Neural crest cell (in vitro differentiated cells): ENCODE data around the gene TMEM114. TPM values are rescaled to one million over a fixed set of nuclear protein-coding genes. Genes with fewer than 3 reads are reported as not detected.

ENCODE experiments used
- DNase-seq: peaks from one replicate; pipeline ENCODE4 v3.0.0; 2021; ENCODE audit warnings: low read depth, mixed read lengths, low spot score
- H3K27ac Mint-ChIP-seq: one replicate; pipeline ENCODE4 v1.8.0; 2021; ENCODE audit warnings: mild to moderate bottlenecking, mixed read lengths; ENCODE audit not compliant: unreplicated experiment
- H3K27me3 Mint-ChIP-seq: 2 replicates; pipeline ENCODE4 v1.8.0; 2021; ENCODE audit warnings: low read depth, mild to moderate bottlenecking, mixed read lengths
- H3K36me3 Mint-ChIP-seq: 2 replicates; pipeline ENCODE4 v1.8.0; 2021; ENCODE audit warnings: low read depth, mild to moderate bottlenecking, mixed read lengths
- H3K4me1 Mint-ChIP-seq: 2 replicates; pipeline ENCODE4 v1.8.0; 2021; ENCODE audit warnings: mixed read lengths
- H3K4me3 Mint-ChIP-seq: one replicate; pipeline ENCODE4 v1.8.0; 2021; ENCODE audit warnings: mild to moderate bottlenecking, mixed read lengths
- H3K9me3 Mint-ChIP-seq: 2 replicates; pipeline ENCODE4 v1.8.0; 2021; ENCODE audit warnings: mixed read lengths
- total RNA-seq: library from RNA; stranded (reverse); gene quantifications from 2 replicates; pipeline ENCODE4 v1.2.1, GENCODE V29; 2021
- TF ChIP-seq, protein P1 (sequence below): fragments of 200-600 bp; sonication (generic); conservative IDR thresholded peaks from 2 replicates; pipeline ENCODE4 v1.5.0; 2021; ENCODE audit warnings: antibody characterized with exemption, mild to moderate bottlenecking

The TMEM114 gene
- total RNA-seq, 1 donor from 2014 or later = not detected

DNA sequence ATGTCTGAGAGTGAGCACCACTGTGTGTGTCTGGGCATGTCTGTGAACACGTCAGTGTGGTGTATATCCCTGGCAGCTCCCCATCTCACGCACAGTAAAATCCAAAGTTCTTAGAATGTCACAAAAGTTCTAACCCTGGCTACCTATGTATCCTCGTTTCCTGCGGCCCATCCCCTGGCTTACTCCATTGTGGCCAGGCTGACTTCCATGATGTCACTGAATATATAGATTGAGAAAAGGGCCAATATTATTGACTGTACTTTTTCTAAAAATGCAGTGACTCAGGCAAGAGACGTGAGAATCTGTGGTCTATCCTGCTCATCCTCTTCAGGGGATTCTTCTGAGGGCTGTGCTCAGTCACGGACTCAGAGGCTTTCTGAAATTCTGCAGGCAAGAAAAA lies 30.2 kb upstream of the TMEM114 start:
- DNase-seq = no peak
- H3K27me3 Mint-ChIP-seq = peaks cover 17% of the 10 kb centered on the region
- no peak overlapping the region for H3K27ac Mint-ChIP-seq
- no peaks in the 10 kb centered on the region for H3K36me3 Mint-ChIP-seq
- no peaks in the 10 kb centered on the region for H3K9me3 Mint-ChIP-seq
- H3K4me3 Mint-ChIP-seq = peak overlapping the region; percentile 99
- TF ChIP-seq, protein P1, sequence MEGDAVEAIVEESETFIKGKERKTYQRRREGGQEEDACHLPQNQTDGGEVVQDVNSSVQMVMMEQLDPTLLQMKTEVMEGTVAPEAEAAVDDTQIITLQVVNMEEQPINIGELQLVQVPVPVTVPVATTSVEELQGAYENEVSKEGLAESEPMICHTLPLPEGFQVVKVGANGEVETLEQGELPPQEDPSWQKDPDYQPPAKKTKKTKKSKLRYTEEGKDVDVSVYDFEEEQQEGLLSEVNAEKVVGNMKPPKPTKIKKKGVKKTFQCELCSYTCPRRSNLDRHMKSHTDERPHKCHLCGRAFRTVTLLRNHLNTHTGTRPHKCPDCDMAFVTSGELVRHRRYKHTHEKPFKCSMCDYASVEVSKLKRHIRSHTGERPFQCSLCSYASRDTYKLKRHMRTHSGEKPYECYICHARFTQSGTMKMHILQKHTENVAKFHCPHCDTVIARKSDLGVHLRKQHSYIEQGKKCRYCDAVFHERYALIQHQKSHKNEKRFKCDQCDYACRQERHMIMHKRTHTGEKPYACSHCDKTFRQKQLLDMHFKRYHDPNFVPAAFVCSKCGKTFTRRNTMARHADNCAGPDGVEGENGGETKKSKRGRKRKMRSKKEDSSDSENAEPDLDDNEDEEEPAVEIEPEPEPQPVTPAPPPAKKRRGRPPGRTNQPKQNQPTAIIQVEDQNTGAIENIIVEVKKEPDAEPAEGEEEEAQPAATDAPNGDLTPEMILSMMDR = no peak
- H3K4me1 Mint-ChIP-seq = peaks cover 15% of the 10 kb centered on the region

GRCh38 chr16:8619671-8620370 lies 29.5 kb upstream of the TMEM114 start:
- TF ChIP-seq, protein P1 = no peak
- no peak for DNase-seq
- Mint-ChIP-seq H3K9me3 (no peaks in the 10 kb centered on the region), H3K36me3 (no peaks in the 10 kb centered on the region), H3K27me3 (peaks cover 22% of the 10 kb centered on the region), H3K4me3 (peak overlapping the region; percentile 99), H3K4me1 (peaks cover 15% of the 10 kb centered on the region), H3K27ac (no peak overlapping the region)

- Mint-ChIP-seq H3K4me3 (no peak overlapping the region), H3K9me3 (no peaks in the 10 kb centered on the region), H3K36me3 (no peaks in the 10 kb centered on the region), H3K27me3 (peaks cover 49% of the 10 kb centered on the region), H3K4me1 (no peaks in the 10 kb centered on the region), H3K27ac (no peak overlapping the region)
- no peak for DNase-seq
- TF ChIP-seq, protein P1 = no peak
Observed at GRCh38 chr16:8614435-8615029, 24.2 kb upstream of the TMEM114 start.

DNA sequence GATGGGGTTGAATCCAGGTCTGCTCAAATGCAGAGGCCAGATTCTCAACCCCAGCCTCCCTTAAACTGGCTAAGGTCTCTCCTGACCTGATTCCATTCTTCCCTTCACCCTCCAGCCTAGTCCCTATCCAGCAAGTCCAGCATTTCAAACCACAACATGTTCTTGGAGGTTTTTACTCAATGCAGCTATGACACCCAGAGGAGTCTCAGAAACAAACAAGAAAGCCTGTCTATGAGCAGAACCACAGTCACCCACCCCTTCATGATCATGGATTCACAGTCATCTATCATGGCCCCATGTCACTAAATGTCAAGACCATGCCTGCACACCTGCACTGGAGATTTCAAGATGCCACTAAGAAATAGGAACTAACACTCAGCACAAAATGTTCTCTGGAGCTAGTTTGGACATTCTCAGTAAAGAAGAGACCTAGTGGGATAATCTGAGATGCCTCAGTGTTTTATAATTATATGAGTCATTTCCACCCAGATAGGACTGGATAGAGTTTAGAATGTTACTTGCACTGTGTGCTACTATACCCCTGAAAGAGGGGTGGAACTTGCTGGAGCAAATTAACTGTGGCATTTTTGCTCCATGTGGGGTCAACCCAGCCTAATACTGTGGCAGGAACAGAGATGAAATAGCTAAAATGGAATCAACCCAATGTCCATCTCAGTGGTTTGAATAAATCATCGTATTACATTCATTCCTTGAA lies 21.7 kb upstream of the TMEM114 start:
- no peaks in the 10 kb centered on the region for H3K9me3 Mint-ChIP-seq
- no peak overlapping the region for H3K4me3 Mint-ChIP-seq
- peaks cover 60% of the 10 kb centered on the region for H3K27me3 Mint-ChIP-seq
- H3K4me1 Mint-ChIP-seq = no peaks in the 10 kb centered on the region
- H3K27ac Mint-ChIP-seq = no peak overlapping the region
- TF ChIP-seq, protein P1 = no peak
- DNase-seq = no peak
- H3K36me3 Mint-ChIP-seq = no peaks in the 10 kb centered on the region

DNA sequence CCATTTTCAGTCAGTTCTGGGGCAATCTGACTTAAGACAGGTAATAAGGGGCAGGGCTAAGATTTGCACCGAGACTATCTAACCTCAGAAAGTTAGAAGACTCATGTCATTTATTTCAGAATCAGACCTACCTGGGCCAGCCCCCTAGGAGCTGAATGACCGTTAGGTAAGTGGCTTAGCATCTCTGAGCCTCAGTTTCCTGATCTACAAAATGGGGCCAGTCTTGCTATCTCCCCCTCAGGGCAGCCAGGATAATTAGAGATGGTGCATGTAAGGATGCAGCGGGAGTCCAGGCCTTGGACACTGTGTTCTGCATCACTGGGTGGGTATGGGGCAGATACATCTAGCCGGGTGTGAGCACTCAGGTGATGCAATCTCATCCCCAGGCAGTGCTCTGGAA lies 20.8 kb upstream of the TMEM114 start:
- H3K27me3 Mint-ChIP-seq = peaks cover 61% of the 10 kb centered on the region
- no peaks in the 10 kb centered on the region for H3K36me3 Mint-ChIP-seq
- H3K9me3 Mint-ChIP-seq = no peaks in the 10 kb centered on the region
- H3K4me1 Mint-ChIP-seq = no peaks in the 10 kb centered on the region
- TF ChIP-seq, protein P1 = no peak
- DNase-seq = no peak
- no peak overlapping the region for H3K4me3 Mint-ChIP-seq
- no peak overlapping the region for H3K27ac Mint-ChIP-seq
